ENCODE results near the gene NAALADL2.

- TF ChIP-seq, protein P1, sequence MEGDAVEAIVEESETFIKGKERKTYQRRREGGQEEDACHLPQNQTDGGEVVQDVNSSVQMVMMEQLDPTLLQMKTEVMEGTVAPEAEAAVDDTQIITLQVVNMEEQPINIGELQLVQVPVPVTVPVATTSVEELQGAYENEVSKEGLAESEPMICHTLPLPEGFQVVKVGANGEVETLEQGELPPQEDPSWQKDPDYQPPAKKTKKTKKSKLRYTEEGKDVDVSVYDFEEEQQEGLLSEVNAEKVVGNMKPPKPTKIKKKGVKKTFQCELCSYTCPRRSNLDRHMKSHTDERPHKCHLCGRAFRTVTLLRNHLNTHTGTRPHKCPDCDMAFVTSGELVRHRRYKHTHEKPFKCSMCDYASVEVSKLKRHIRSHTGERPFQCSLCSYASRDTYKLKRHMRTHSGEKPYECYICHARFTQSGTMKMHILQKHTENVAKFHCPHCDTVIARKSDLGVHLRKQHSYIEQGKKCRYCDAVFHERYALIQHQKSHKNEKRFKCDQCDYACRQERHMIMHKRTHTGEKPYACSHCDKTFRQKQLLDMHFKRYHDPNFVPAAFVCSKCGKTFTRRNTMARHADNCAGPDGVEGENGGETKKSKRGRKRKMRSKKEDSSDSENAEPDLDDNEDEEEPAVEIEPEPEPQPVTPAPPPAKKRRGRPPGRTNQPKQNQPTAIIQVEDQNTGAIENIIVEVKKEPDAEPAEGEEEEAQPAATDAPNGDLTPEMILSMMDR (IDR thresholded peaks at IDR 0.05) = no peak
- TF ChIP-seq POLR2A (IDR thresholded peaks at IDR 0.05; ENCODE audit: low read depth) (no peak), POLR2AphosphoS5 (IDR thresholded peaks at IDR 0.05) (no peak), EP300 (IDR thresholded peaks at IDR 0.05) (no peak)
Measured at GRCh38 chr3:175422744-175423143, 563.6 kb downstream of the NAALADL2 start.
